ENCODE data around the gene PRRC2C.

Gene PRRC2C

GRCh38 chr1:171637928-171638576, 152.7 kb downstream of the PRRC2C start:
- DNase-seq (ENCODE audit: low spot score) = no peak

GRCh38 chr1:171640225-171640624, 154.9 kb downstream of the PRRC2C start:
- no peak for DNase-seq (ENCODE audit: low spot score)

- no peak for DNase-seq (ENCODE audit: low spot score)
Measured at GRCh38 chr1:171641076-171641864, 155.9 kb downstream of the PRRC2C start.

GRCh38 chr1:171642197-171642596, 156.9 kb downstream of the PRRC2C start:
- no peak for DNase-seq (ENCODE audit: low spot score)
